ENCODE measurements around the gene PMM2.

DNA sequence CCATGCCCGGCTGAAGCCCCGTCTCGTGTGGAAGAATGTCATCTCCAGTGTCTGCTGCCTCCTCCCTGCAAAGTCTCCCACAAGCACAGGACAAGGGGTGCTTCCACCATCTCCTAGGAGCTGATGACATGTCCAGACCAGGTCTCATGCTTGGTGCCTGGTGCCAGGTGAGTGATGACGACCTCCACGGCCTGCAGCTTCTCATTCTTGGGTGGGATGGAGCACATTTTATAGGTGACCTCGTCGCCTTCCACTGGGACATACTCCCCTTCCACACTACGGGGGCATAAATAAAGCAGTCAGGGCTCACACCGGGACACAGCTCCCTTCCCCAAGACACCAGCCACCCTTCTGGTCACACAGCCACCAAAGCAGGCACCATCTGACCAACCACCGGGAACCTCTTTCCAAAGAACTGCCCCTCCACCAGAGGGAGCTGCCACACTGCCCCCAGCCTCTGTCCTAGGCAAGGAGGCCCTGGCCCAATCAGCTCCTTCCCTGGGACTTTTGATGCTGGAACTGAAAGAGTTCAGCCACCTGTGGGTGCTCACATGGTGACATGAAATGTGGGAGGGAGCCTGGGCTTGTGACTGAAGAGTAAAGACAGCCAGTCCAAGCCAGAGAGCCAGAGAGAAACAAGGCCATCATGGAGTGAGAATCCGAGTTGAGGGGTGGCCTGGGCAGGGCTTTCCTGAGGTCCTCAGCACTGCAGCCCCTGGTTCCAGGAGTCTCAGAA, 57.6 kb downstream of the PMM2 start:
- TF ChIP-seq, protein P1, sequence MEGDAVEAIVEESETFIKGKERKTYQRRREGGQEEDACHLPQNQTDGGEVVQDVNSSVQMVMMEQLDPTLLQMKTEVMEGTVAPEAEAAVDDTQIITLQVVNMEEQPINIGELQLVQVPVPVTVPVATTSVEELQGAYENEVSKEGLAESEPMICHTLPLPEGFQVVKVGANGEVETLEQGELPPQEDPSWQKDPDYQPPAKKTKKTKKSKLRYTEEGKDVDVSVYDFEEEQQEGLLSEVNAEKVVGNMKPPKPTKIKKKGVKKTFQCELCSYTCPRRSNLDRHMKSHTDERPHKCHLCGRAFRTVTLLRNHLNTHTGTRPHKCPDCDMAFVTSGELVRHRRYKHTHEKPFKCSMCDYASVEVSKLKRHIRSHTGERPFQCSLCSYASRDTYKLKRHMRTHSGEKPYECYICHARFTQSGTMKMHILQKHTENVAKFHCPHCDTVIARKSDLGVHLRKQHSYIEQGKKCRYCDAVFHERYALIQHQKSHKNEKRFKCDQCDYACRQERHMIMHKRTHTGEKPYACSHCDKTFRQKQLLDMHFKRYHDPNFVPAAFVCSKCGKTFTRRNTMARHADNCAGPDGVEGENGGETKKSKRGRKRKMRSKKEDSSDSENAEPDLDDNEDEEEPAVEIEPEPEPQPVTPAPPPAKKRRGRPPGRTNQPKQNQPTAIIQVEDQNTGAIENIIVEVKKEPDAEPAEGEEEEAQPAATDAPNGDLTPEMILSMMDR (IDR thresholded peaks at IDR 0.05; ENCODE audit: low read length), result peak; percentile 47; the same call in 1 of the 2 replicates
- TF ChIP-seq EZH2 (IDR thresholded peaks at IDR 0.05; ENCODE audit: borderline replicate concordance, low read length), result no peak

Measured in OCI-LY1 (cell line).